Psoas muscle (tissue), 8 donors: Measurements from ENCODE around the gene PLTP. TPM values are rescaled to one million over a fixed set of nuclear protein-coding genes. Genes with fewer than 3 reads are reported as not detected.

Source experiments
- ATAC-seq, 4 donors: fragments of 200-7000 bp; cut with Tn5 transposase; one replicate each; pipeline ENCODE4 v1.9.1; 2020; ENCODE audit warnings: moderate library complexity in 3 of 4, mild to moderate bottlenecking in 2 of 4
- DNase-seq, 2 donors: peaks; one replicate each; pipeline ENCODE4 v3.0.0-alpha.2; 2020
- H3K27ac ChIP-seq: fragments of 200-600 bp; one replicate; pipeline ENCODE4 v1.8.0; 2022
- H3K27me3 ChIP-seq, 3 donors: fragments of 200-600 bp in 1 of 3; one replicate each; pipeline versions ENCODE4 v1.6.1 to v1.8.0; 2013 to 2022; ENCODE audit warnings: low read length in 2 of 3, mild to moderate bottlenecking in 2 of 3, moderate library complexity in 1 of 3; ENCODE audit not compliant: insufficient read depth in 3 of 3
- H3K36me3 ChIP-seq, 2 donors: fragments of 200-600 bp in 1 of 2; one replicate each; pipeline versions ENCODE4 v1.6.1 to v1.8.0; 2013 to 2022; ENCODE audit warnings: low read depth in 1 of 2, mild to moderate bottlenecking in 1 of 2, moderate library complexity in 1 of 2; ENCODE audit not compliant: insufficient read depth in 1 of 2
- H3K4me1 ChIP-seq: fragments of 200-600 bp; one replicate; pipeline ENCODE4 v1.8.0; 2022
- H3K4me3 ChIP-seq: fragments of 200-600 bp; one replicate; pipeline ENCODE4 v1.8.0; 2022; ENCODE audit warnings: mild to moderate bottlenecking
- H3K9me3 ChIP-seq: fragments of 200-600 bp; one replicate; pipeline ENCODE4 v1.8.0; 2022
- WGBS, 3 donors: extraction: QIAGEN DNeasy Blood & Tissue Kit; methylation state at CpG; one replicate each; pipeline versions ENCODE4 v1.1.6 to v1.1.7; 2013; 5-methylcytosine and 5-hydroxymethylcytosine counted together
- intact Hi-C, 2 donors: fragments of 100-400 bp; cut with DNase I; formaldehyde crosslinking; loops; one replicate each; pipeline versions ENCODE4 v1.11.0 to v1.14.2; 2022
- polyA plus RNA-seq, 3 donors: library from polyadenylated mRNA; stranded (reverse); fragments of 200-250 nt; gene quantifications; one replicate each; pipeline ENCODE4 v1.2.3, GENCODE V29; 2013
- total RNA-seq, 4 donors: library from RNA; stranded (reverse); fragmentation: NEBNext Ultra II Directional in 2 of 4; extraction: Animal tissue kit (Norgen Biotek cat#: 25700) in 2 of 4; gene quantifications; one replicate each; pipeline versions ENCODE4 v1.2.1 to v1.2.4, GENCODE V29; 2021 to 2023
- TF ChIP-seq, protein P1 (sequence below): fragments of 200-600 bp; IDR thresholded peaks from one replicate; pipeline ENCODE4 v1.8.0; 2022; ENCODE audit warnings: antibody characterized with exemption
- donor health status: healthy with polysubstance abuse.
- donor health status: DM: no; HTN: no; CAD: no; lungs with moderate emphysema.
- donor health status: Bipolar disorder and iron deficiency.
- donor health status: healthy.
- donor health status: DM: yes; HTN: yes; CAD: no.
- donor health status: DM: no; HTN: no; CAD: no.
- donor health status: DM: no; HTN: no; CAD: no.
- donor health status: DM: yes; HTN: yes; CAD: no.

PLTP gene
- total and polyA plus RNA-seq, 7 donors, result 7.9 to 38.0 (median 19.0) TPM

- DNase-seq (no peak), ATAC-seq (no peak)
- TF ChIP-seq, protein P1, sequence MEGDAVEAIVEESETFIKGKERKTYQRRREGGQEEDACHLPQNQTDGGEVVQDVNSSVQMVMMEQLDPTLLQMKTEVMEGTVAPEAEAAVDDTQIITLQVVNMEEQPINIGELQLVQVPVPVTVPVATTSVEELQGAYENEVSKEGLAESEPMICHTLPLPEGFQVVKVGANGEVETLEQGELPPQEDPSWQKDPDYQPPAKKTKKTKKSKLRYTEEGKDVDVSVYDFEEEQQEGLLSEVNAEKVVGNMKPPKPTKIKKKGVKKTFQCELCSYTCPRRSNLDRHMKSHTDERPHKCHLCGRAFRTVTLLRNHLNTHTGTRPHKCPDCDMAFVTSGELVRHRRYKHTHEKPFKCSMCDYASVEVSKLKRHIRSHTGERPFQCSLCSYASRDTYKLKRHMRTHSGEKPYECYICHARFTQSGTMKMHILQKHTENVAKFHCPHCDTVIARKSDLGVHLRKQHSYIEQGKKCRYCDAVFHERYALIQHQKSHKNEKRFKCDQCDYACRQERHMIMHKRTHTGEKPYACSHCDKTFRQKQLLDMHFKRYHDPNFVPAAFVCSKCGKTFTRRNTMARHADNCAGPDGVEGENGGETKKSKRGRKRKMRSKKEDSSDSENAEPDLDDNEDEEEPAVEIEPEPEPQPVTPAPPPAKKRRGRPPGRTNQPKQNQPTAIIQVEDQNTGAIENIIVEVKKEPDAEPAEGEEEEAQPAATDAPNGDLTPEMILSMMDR, result no peak
- Histone ChIP-seq H3K27me3 (no peaks in the 10 kb centered on the region), H3K9me3 (no peaks in the 10 kb centered on the region), H3K27ac (no peak overlapping the region), H3K4me1 (peaks cover 17% of the 10 kb centered on the region), H3K36me3 (no peaks in the 10 kb centered on the region), H3K4me3 (no peak overlapping the region)
- 82 to 92% (median 85%) methylated on average over 5 of the region's 5 CpGs for WGBS, 3 donors
- intact Hi-C loops, result no loop called here
Measured at GRCh38 chr20:45859916-45860315, 52.0 kb downstream of the PLTP start.

DNA sequence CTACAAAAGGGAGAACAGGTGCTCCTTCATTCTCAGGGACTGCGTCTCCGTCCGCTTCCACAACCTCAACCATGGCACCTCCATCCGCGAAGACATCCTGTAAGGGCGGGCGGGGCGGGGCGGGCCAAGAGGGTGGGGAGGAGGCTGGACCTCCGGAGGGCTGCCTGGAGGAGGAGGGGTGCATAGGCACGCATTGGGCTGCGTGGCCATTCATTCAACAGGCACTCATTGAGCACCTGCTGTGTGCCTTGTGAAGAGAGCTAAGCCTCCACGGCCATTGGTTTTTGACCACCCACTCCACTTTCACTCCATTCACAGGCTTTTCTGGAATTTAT is 54.1 kb downstream of the PLTP start:
- no peaks in the 10 kb centered on the region for H3K27me3 ChIP-seq
- H3K4me3 ChIP-seq, result peak overlapping the region; percentile 87
- H3K27ac ChIP-seq, result peak overlapping the region; percentile 85
- no peaks in the 10 kb centered on the region for H3K9me3 ChIP-seq
- peaks cover 24% of the 10 kb centered on the region for H3K4me1 ChIP-seq
- DNase-seq, result no peak
- WGBS, 3 donors, result 12 to 18% (median 13%) methylated on average over 12 to 13 of the region's 13 CpGs
- intact Hi-C loops, result no loop called here
- H3K36me3 ChIP-seq, result peaks cover 0 to 13% of the 10 kb centered on the region in 2 donors
- peak; percentile 2 to 22 (median 4) for ATAC-seq
- TF ChIP-seq, protein P1, result no peak

DNA sequence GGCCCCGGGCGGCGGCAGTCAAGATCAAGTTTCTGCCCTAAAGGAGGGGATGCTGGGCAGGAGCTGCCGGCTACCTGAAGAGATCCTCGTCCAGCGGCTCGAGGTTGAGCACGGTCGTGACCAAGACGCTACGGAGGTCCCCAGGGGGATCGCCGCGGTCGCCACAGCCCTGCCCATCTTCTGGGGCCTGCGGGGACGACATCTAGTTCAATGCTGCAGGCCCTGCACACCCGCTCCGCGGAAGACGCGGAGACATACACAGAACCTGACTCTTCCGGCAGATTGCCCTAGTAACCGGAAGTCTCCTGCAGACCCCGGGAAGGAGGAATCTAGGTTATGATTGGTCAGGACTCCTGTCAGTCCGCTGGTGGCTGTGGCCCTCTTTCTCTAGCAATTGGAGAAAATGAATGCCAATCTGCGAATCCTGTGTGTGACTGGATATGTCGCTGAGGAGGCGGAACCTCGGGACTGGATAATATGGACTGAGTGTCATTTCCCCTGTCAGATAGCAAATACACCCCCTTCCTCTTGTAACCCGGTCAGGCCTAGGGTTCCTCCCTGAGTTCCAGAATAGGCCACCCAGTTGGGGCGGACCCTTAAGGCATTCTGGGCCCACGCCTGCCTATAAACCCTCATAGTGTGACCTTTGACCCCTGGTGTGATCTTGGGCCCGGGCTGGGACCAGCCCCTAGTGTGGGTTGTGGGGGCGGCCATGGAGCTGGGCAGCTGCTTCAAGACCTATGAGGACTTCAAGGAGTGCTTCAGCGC is 54.7 kb downstream of the PLTP start, which contains the start of the genes ACOT8 and ZSWIM3:
TSS of gene ACOT8 (minus strand) at position 279 of the 768 bp plus-strand sequence. CDS start at position 202, 77 bp downstream.
TSS of gene ZSWIM3 (plus strand) at position 501 of the 768 bp plus-strand sequence. CDS start at position 713, 212 bp downstream.
- peak; percentile 96 to 98 (median 97) for ATAC-seq
- intact Hi-C loops, result no loop called here
- H3K4me1 ChIP-seq, result peaks cover 24% of the 10 kb centered on the region

GRCh38 chr20:45853484-45853883 is 58.5 kb downstream of the PLTP start:
- H3K4me1 ChIP-seq, result peaks cover 24% of the 10 kb centered on the region
- intact Hi-C loops, result no loop called here

More for the DNA sequence above, 54.7 kb downstream of the PLTP start, which contains the start of the genes ACOT8 and ZSWIM3:
- peak; percentile 87 to 93 for DNase-seq
- TF ChIP-seq, protein P1, result no peak
- peak within 1 kb of the TSS; percentile 87 for H3K4me3 ChIP-seq
- H3K36me3 ChIP-seq, result peaks cover 0 to 18% of the 10 kb centered on the region in 2 donors
- H3K27me3 ChIP-seq, result no peaks in the 10 kb centered on the region
- H3K27ac ChIP-seq, result peak within 1 kb of the TSS; percentile 85
- 0 to 1% (median 0%) methylated on average over 34 to 36 of the region's 36 CpGs for WGBS, 3 donors
- no peaks in the 10 kb centered on the region for H3K9me3 ChIP-seq

More at GRCh38 chr20:45853484-45853883, 58.5 kb downstream of the PLTP start:
- H3K4me3 ChIP-seq, result no peak overlapping the region
- no peaks in the 10 kb centered on the region for H3K27me3 ChIP-seq
- TF ChIP-seq, protein P1, result no peak
- 70 to 80% (median 80%) methylated on average over 2 of the region's 2 CpGs for WGBS, 3 donors
- peak overlapping the region; percentile 1 for H3K27ac ChIP-seq
- DNase-seq (no peak), ATAC-seq (no peak)
- peaks cover 0 to 50% of the 10 kb centered on the region in 2 donors for H3K36me3 ChIP-seq
- no peaks in the 10 kb centered on the region for H3K9me3 ChIP-seq
